Activated CD8-positive, alpha-beta memory T cell treated with anti-CD3 and anti-CD28 coated beads, Interleukin-2, amount 50 U/mL, for 1 hour (primary cell): ENCODE data around the gene LARP1.
A peak's percentile ranks its signal among the peaks of the same experiment; 100 is the strongest.
"Not testable (repeated sequence)": the region's sequence is repeated elsewhere in the genome, so short reads cannot be mapped to it uniquely, and the experiment has no call there.

Experiments
- DNase-seq: peaks from one replicate; pipeline ENCODE4 v3.0.0-alpha.2; 2020; ENCODE audit errors: extremely low read depth

The LARP1 gene

DNA sequence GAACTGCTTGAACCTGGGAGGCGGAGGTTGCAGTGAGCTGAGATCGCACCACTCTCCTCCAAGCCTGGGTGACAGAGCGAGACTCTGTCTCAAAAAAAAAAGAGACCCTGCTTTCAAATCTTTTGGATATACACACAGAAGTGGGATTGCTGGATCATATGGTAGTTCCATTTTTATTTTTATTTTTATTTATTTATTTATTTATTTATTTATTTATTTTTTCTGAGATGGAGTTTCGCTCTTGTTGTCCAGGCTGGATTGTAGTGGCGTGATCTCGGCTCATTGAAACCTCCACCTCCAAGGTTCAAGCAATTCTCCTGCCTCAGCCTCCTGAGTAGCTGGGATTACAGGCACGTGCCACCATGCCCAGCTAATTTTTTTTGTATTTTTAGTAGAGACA is 19.8 kb upstream of the LARP1 start:
- not testable (repeated sequence) for DNase-seq

GRCh38 chr5:154736372-154736771 is 18.8 kb upstream of the LARP1 start:
- not testable (repeated sequence) for DNase-seq

DNA sequence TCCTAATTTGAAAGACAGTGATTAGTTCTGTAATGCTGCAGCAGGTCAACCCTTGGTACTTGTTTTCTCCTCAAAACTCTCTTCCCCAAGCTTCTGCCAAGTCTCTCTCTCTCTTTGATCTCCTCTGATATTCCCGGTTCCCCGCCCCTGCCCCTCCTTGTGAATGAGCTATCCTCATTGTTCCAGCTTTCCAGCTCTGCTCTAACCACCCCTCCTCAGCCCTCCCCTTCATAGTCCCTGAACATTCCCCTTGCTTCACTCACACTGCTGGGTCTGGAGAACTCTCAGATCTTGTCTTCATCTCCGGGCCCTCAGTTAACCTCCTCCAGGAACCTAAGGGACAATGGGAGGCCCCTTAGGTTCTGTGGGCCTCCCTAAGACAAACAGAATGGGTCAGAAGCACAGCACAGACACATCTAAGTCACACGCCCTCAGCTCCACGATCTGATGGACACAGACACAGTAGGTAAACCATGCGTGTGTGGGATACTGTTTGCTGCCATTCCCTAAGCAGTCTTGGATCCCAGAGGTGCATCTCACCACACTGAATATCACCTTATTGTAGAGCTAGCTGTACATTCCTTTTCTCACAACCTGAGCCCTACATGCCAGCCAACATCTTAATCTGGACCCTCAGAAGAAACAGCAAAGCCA is 17.4 kb upstream of the LARP1 start:
- no peak for DNase-seq

GRCh38 chr5:154740483-154740882 is 14.7 kb upstream of the LARP1 start:
- DNase-seq = no peak

DNA sequence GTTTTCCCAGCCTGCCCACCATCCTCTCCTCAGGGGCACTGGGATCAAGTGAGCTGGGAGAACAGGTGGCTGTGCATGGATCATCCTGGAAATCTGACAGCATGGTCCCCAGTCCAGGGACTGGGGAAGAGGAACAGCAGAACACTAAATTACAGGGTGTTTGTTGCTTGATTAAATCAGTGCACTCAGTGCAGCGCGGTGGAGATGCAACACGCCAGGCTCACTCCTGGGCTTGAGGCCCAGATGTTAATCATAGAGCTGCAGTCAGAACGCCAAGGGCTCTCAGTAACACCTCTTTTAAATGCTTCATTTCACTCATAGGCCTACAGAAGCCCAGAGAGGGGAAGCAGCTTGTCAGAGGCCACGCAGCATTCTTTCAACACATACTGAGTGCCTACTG is 14.2 kb upstream of the LARP1 start:
- DNase-seq = no peak

DNA sequence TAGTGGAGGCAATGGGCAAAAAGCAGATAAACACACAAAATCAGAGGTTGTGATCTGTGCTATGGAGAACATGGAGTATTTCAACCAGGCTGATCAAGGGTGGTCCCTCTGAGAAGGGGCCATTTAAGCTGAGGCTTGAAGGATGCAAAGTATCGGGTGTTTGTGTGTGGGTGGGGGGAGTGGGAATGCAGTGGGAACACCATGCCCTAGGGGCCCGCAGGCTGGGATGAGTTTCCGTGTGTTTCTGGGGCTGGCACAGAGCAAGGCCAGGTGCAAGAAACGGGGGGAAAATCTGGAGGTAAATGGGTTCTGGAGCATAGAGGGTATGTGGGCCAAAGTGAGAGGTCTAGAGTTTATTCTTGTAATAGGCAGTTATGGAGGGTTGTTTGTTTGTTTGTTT is 13.8 kb upstream of the LARP1 start:
- DNase-seq = no peak

GRCh38 chr5:154743812-154744211 is 11.4 kb upstream of the LARP1 start:
- no peak for DNase-seq

DNA sequence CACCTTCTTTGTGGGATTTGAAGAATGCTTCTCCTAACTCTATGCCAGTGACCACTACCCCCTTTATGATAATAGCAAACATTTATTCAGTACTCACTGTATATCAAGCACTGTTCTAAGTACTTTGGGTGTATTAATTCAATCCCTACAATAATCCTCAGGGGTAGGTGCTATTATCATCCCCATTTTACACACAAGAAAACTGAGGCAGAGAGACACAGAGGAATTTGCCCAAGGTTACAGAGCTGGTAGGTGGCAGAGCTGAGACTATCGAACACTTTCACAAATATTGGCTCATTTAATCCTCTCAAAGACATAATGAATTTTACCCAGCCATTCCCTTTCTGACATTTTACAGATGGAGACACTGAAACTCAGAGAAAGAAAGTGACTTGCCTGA is 9.8 kb upstream of the LARP1 start:
- no peak for DNase-seq

DNA sequence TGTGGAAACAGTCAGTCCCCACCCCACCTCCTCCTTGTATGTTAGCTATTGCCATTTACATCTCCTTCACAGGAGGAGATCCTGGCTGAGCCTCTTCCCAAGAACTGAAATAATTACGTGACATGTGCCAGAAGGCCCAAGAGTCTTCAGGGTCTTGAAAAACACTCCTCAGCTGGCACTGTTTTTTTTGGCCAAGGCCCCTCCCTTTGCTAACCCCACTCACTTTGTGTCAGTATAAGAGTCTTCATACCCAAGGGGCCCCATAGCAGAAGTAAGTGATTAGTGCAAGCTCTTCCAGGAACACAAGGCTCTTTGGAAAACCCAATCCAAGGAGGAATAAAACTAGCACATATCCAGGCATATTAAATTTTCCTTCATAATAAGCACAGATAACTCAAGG is 5.7 kb upstream of the LARP1 start:
- DNase-seq = no peak

DNA sequence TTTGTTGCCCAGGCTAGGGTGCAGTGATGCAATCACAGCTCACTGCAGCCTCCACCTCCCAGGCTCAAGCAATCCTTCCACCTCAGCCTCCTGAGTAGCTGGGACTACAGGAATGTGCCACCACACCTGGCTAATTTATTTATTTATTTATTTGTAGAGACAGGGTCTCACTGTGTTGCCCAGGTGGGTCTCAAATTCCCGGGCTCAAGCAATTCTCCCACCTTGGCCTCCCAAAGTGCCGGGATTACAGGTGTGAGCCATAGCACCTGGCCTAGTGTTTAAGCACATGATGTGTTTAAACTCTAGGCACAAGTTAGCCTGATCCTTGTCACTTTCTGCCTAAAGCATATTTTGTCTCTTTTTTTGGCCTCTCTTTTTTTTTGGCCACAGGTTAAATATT is 4.5 kb upstream of the LARP1 start:
- not testable (repeated sequence) for DNase-seq

GRCh38 chr5:154751854-154752253 is 3.3 kb upstream of the LARP1 start:
- no peak for DNase-seq

- DNase-seq = no peak
Measured at GRCh38 chr5:154753792-154754191, 1.4 kb upstream of the LARP1 start.

DNA sequence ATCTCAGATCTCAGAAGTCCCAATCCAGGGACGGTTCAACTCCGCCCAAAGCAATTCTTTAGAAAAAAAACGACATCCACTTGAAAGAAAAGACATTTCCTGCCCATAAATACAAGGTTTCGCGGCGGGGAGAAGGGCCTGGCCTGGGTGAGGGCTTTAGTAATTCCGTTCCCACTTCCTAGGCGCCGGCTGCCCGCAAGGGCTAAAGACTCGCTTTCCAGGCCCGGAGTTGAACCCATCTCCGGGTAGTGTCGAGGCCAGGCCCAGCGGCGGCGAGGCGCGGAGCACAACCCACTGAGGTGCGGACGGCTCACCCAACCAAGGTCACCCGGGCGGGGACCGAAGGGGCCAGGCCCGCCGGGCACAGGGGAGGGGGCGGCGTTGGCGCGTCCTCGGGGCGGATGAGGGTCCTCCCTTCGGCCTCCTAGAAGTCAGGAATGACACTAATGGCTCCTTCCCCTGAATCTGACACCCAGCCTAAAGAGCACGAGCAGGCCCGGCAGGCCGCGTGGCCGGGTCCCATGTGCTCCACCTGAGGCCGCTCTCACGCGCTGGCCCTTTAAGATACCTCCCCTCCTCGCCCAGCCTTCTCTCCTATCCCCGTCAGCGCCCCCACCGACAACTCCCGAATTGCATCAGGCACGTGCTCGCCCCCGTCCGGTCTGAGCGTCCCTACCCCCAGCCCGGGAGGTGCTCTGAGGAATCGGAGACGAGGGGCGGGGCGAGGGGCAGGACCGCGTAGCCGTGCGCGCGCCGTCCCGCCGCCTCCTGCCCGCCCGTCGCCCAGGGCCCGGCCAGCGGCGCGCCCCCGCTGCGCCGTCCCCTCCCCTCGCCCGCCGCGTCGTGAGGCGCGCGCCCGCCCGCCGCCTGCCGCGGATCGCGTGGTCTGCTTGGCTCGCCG is 467 bp upstream of the LARP1 start:
- peak; percentile 98 for DNase-seq

DNA sequence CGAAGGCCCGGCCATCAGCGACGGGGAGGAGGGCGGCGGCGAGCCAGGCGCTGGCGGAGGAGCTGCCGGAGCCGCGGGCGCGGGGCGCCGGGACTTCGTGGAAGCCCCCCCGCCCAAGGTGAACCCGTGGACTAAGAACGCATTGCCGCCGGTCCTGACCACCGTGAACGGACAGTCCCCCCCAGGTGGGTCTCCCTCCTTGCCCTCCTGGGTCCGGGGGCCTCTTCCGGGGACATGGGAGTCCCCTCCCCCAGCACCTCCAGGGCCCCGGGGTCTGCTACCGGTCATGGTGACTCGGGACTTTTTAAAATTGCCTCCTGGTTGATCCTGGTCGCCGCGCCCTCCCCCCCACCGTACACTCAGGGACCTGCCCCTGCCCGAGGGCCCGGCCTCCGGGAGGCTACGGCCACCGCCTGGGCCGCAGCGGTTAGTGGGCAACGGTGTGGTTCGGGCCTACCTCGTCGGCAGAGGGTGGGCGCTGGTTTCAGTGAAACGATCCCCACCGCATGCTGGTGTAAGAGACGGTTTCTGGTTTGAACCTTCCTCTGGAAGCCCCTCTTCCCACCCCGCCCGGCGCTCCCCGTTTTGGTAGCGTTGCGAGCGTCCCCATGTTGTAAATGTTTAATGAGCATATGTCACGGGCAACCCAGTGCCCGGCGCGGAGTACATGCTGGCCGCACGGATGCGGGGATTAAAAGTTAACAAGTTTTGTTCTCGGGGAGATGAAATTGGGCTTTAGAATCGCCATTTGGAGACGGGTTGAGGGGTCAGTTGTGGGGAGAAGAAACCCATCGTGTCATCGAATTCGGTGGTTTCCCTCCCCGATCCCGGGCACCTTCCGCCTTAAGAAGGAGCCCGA is 1.1 kb downstream of the LARP1 start:
- no peak for DNase-seq

DNA sequence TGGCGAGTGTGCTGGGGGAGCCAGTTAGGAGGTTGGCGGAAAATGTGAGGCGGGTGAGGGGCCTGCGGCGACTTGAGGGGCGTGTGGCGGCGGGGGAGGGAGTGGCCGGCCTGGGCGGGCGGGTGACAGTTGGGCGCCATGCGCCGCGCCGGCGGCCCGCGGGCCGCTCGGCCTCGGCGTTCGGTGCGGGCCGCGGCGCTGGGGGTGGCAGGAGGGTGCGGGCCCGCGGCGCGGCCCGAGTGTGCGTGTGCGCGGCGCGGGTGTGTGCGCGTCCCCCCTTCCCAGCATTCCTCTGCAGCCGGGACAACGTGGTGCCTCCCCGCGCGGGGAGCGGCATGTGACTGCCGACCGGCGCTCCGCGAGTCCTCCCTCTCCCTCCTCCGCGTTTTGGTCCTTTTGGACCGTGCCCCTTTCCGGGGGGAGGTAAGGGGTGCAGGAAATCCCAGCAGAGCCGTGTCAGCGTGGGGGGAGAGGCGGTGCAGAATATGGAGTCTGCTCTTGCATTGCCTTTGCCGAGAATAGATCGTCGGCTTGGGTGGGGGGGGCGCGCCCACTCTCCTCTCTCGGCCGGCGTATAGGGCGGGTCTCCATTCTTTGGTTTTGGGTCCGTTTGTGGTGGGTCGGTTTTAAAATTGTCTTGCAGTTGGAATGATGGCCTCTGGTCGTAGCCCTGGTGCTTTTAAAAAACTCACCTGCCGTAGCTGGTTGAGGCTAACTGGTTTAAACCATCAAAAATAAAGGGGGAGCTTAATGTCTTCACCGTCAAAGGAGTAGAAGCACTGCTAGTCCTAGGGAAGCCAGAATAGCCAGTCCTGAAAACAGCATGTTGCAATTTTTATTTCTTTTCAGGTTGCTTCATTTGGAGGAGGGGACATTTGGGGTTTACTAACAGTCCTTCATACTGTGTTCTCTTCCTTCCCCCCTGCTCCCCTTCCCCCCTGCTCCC is 2.0 kb downstream of the LARP1 start:
- no peak for DNase-seq

- peak; percentile 72 for DNase-seq
Measured at GRCh38 chr5:154757814-154758406, 2.7 kb downstream of the LARP1 start.

DNA sequence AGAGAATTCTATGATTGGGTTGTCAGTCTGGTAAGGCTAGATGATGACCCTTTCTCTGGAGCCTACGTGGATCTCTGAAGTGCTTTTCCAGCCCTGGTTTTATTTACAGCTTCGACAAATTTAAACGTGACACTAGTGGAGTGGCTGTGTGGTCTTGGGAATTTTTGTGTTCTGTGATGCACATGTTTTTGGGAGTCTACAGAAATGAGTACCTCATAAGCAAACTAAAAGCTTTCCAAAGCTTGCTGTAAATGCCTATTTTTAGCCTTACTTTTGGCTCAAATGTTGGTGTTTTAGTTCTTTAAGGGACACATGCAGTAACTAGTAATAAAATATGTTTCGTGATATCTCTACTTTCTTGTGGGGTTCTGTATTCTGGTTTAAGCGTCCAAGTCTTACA is 3.3 kb downstream of the LARP1 start:
- DNase-seq = no peak

DNA sequence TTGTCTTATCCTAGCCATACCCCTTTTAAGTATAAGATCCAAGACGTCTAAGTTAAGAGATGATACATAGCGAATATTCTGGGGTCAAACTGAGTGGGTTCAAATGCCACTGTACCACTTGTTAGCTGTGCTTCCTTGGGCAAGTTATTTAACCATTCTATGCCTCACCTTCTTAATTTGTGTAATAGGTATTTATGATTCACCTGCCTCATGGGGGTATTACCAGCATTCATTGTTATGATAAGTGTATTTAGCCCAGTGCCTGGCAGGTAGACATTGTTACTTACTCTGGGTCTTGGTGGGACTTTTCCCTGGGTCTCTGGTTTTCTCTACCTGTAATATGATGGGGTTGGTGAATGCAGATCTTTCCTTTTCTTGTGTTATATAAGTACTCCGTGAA is 3.8 kb downstream of the LARP1 start:
- DNase-seq = no peak

- not testable (repeated sequence) for DNase-seq
Measured at GRCh38 chr5:154759868-154760267, 4.7 kb downstream of the LARP1 start.

DNA sequence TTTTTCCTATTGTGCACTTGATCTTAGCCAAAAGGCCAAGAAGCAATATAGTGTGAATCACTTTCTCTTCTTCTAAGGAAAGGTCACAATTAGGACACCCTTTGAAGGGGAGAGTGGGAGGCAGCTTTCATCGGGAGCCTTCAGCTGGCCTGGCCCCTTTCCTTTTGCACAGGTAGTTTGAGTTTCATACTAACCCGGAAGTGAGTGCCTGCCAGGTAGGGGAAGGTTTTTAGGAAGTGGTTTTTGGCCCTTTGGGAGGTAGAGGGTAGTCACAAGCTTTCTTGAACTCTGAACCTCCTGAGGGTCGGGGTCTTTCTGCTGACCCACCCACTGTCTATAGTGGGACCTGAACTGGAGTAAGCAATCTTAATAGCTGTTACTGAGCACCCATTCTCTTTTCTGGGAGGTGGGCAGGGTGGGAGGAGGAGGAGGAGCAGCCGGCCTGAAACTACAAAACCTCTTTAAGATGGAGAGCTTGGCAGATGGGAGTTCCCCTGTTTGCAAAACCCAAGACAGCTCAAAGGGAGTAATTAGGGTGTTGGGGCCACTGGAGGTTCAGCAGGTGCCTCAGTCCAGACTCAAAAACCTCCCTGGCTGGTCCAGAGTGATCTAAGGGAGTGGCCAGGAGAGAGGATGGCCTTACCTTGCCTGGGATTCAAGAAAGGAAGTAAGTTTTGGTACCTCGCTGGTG is 6.0 kb downstream of the LARP1 start:
- DNase-seq = no peak
